Upper lobe of right lung (tissue), 1 donor: ENCODE measurements around the gene GAGE12F. TPM values are rescaled to one million over a fixed set of nuclear protein-coding genes. Genes with fewer than 3 reads are reported as not detected.

Source experiments
- ATAC-seq: fragments of 200-7000 bp; cut with Tn5 transposase; one replicate; pipeline ENCODE4 v1.9.1; 2020; ENCODE audit warnings: mild to moderate bottlenecking, moderate library complexity
- DNase-seq: peaks from one replicate; pipeline ENCODE4 v3.0.0-alpha.2; 2020
- H3K27ac ChIP-seq: fragments of 200-600 bp; one replicate; pipeline ENCODE4 v1.8.0; 2022
- H3K27me3 ChIP-seq: fragments of 200-600 bp; one replicate; pipeline ENCODE4 v1.8.0; 2022; ENCODE audit warnings: mild to moderate bottlenecking
- H3K36me3 ChIP-seq: fragments of 200-600 bp; one replicate; pipeline ENCODE4 v1.8.0; 2022
- H3K4me1 ChIP-seq: fragments of 200-600 bp; one replicate; pipeline ENCODE4 v1.8.0; 2022
- H3K4me3 ChIP-seq: fragments of 200-600 bp; one replicate; pipeline ENCODE4 v1.8.0; 2022; ENCODE audit warnings: mild to moderate bottlenecking
- H3K9me3 ChIP-seq: fragments of 200-600 bp; one replicate; pipeline ENCODE4 v1.8.0; 2022
- intact Hi-C: fragments of 100-400 bp; cut with DNase I; formaldehyde crosslinking; loops from one replicate; pipeline ENCODE4 v1.11.0; 2022
- total RNA-seq: library from RNA; stranded (reverse); fragmentation: NEBNext Ultra II Directional; extraction: Animal tissue kit (Norgen Biotek cat#: 25700); gene quantifications from one replicate; pipeline ENCODE4 v1.2.1, GENCODE V29; 2021
- TF ChIP-seq, protein P1 (sequence below): fragments of 200-600 bp; IDR thresholded peaks from one replicate; pipeline ENCODE4 v1.8.0; 2022; ENCODE audit warnings: antibody characterized with exemption
- donor health status: DM: no; HTN: yes; CAD: no; lungs with severe emphysema.

GAGE12F gene
- total RNA-seq, 1 donor from 2014 or later, result not detected

DNA sequence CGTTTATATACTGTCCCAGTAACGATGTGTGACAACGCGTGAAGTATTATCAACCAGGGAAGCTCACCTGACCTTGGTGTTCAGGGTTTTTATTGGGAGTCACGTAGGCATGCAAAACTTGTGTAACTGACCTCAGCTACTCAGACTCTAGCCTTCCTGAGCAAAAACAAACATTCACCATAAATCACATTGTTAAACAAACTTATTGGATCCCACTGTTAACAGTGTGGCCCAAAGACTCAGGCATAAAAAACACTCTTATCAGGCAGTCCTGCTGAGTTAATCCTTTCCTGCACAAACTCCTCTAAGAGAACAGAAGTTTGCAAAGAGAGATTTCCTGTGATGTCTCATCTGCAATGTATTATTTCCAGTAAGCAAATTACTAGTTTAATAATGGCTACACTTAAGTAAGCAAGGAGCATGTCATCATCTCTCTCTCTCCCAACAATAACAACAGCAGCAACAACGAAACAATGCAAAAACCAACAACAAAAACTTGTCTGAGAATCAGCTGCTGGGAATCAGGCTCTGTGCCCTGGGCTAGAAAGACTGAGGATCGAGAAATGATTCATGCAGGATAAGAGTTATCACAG lies 50.2 kb downstream of the GAGE12F start:
- intact Hi-C loops, result no loop called here
- Histone ChIP-seq H3K27ac (no peak overlapping the region), H3K4me1 (no peaks in the 10 kb centered on the region), H3K9me3 (no peaks in the 10 kb centered on the region), H3K36me3 (no peaks in the 10 kb centered on the region), H3K27me3 (no peaks in the 10 kb centered on the region), H3K4me3 (no peak overlapping the region)
- DNase-seq (no peak), ATAC-seq (no peak)
- TF ChIP-seq, protein P1, sequence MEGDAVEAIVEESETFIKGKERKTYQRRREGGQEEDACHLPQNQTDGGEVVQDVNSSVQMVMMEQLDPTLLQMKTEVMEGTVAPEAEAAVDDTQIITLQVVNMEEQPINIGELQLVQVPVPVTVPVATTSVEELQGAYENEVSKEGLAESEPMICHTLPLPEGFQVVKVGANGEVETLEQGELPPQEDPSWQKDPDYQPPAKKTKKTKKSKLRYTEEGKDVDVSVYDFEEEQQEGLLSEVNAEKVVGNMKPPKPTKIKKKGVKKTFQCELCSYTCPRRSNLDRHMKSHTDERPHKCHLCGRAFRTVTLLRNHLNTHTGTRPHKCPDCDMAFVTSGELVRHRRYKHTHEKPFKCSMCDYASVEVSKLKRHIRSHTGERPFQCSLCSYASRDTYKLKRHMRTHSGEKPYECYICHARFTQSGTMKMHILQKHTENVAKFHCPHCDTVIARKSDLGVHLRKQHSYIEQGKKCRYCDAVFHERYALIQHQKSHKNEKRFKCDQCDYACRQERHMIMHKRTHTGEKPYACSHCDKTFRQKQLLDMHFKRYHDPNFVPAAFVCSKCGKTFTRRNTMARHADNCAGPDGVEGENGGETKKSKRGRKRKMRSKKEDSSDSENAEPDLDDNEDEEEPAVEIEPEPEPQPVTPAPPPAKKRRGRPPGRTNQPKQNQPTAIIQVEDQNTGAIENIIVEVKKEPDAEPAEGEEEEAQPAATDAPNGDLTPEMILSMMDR, result no peak

Other genes starting within 250 kb of the GAGE12F start
- not detected for gene GAGE12J, start 238.8 kb upstream of the GAGE12F start, total RNA-seq
- not detected for gene GAGE13, start 229.3 kb upstream of the GAGE12F start, total RNA-seq
- not detected for gene GAGE12C, start 28.7 kb upstream of the GAGE12F start, total RNA-seq
- gene GAGE12D, start 19.1 kb upstream of the GAGE12F start, total RNA-seq, result not detected
- gene GAGE12E, start 9.6 kb upstream of the GAGE12F start, total RNA-seq, result not detected
- not detected for gene GAGE12G, start 9.6 kb downstream of the GAGE12F start, total RNA-seq
- not detected for gene GAGE12H, start 19.1 kb downstream of the GAGE12F start, total RNA-seq
- gene GAGE2A, start 28.7 kb downstream of the GAGE12F start, total RNA-seq, result not detected
- not detected for gene GAGE1, start 38.2 kb downstream of the GAGE12F start, total RNA-seq
- gene PAGE1, start 135.1 kb downstream of the GAGE12F start, total RNA-seq, result not detected